ENCODE results near the gene NUP210L.

DNA sequence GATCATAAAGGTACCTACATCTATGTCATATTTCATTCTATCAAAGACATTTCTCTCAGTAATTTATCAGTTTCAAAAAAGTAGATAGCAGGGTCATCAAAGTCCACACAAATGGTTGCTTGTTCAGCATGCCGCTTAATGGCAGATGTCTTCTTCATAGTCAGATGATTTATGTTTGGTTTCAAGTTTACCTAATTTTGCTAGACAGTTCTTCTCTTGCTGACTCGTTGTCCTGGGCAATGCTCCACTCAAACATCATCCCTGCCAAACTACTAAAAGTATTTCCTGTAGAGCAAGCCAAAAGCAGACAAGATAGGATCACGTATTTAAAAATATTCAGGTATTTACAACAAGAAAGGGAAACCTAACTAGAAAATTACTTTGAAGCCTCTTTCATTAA is 13.6 kb downstream of the NUP210L start:
- TF ChIP-seq, protein P1, sequence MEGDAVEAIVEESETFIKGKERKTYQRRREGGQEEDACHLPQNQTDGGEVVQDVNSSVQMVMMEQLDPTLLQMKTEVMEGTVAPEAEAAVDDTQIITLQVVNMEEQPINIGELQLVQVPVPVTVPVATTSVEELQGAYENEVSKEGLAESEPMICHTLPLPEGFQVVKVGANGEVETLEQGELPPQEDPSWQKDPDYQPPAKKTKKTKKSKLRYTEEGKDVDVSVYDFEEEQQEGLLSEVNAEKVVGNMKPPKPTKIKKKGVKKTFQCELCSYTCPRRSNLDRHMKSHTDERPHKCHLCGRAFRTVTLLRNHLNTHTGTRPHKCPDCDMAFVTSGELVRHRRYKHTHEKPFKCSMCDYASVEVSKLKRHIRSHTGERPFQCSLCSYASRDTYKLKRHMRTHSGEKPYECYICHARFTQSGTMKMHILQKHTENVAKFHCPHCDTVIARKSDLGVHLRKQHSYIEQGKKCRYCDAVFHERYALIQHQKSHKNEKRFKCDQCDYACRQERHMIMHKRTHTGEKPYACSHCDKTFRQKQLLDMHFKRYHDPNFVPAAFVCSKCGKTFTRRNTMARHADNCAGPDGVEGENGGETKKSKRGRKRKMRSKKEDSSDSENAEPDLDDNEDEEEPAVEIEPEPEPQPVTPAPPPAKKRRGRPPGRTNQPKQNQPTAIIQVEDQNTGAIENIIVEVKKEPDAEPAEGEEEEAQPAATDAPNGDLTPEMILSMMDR (IDR thresholded peaks at IDR 0.05), result no peak
- TF ChIP-seq POLR2A (IDR thresholded peaks at IDR 0.05) (no peak), EP300 (IDR thresholded peaks at IDR 0.05; ENCODE audit: low read depth) (no peak), POLR2AphosphoS5 (IDR thresholded peaks at IDR 0.05) (no peak)
